CD4-positive, alpha-beta T cell treated with Interleukin-17A for 4 hours (primary cell): ENCODE measurements around the gene NUBPL.
"Not testable (repeated sequence)": the region's sequence is repeated elsewhere in the genome, so short reads cannot be mapped to it uniquely, and the experiment has no call there.

Experiments used
- DNase-seq: peaks from one replicate; pipeline ENCODE4 v3.0.0-alpha.2; 2020; ENCODE audit warnings: mixed read lengths

NUBPL gene

DNA sequence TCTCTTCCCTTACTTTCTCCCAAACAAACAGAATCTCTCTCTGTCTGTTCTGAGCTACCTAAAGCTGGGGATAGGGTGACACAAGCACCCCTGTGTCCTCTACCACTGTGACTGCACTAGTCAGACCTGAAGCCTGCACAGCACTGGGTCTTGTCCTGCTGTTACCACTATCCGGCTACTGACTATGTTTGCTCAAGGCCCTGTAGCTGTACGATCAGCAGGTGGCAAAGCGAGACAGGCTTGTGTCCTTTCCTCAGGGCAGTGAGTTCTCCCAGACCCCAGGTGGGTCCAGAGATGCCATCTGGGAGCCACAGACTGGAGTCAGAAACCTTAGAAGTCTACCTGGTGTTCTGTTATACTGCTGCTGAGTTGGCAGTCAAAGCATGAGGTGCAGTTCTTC lies 116.4 kb downstream of the NUBPL start:
- DNase-seq: no peak

GRCh38 chr14:31678421-31679249 lies 117.4 kb downstream of the NUBPL start:
- no peak for DNase-seq

DNA sequence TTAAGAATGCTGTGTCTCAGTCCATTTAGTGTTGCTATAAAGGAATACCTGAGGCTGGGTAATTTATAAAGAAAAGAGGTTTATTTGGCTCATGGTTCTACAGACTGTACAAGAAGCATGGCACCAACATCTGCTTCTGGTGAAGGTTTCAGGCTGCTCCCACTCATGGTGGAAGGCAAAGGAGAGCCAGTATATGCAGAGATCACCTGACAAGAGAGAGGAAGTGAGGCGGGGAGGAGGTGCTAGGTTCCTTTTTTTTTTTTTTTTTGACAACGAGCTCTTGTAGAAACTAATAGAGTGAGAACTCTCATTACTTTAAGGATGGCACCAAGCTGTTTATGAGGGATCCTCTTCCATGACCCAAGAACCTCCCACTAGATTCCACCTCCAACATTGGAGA lies 121.6 kb downstream of the NUBPL start:
- DNase-seq: no peak

DNA sequence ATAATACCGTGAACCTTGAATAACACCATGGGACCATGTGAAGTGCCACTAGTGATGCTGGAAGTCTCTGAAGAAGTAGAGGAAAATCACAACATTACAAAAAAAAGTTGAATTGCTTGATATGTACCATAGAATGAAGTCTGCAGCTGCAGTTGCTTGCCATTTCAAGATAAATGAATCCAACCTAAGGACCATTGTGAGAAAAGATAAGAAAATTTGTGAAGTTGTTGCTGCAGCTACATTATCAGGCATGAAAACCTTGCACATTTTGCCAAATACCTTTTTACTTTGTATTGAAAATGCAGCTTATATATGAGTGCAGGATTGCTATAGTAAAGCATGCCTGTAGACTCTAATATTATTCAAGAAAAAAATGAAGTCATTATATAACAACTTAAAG lies 126.5 kb downstream of the NUBPL start:
- no peak for DNase-seq

DNA sequence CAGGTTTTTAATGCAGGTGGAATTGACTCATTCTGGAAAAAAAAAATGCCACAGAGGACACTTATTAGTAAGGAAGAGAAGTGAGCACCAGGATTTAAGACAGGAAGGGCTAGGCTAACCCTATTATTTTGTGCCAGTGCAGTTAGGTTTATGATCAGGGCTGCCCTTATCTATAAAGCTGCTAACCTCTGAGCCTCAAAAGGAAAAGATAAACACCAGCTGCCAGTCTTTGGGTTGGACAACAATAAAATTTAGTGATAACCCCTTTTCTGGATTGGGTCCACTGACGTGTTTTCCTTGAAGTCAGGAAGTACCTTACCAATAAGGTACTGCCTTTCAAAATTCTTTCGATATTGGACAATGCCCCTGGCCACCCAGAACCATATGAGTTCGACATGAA lies 128.9 kb downstream of the NUBPL start:
- DNase-seq: no peak

DNA sequence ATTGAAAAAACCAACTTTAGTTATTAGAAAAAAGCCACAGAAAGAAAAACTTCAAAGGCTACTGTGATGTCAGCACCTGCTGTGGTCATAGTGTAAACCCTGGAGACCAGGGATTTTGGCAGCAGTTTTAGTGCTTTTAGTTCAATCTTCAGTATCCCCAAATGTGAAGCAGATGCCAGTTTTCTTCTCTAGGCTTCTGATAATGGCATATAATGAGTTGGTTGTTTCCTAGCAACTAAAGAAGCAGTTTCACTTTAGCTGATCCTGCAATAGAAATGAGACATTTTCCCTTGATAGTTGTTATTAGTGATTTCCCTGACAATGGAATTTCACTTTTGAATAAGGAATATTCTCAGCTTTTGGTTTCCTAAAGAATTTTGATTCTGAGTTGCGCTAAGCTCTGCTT lies 131.2 kb downstream of the NUBPL start:
- no peak for DNase-seq

- DNase-seq: no peak
Measured at GRCh38 chr14:31696378-31696777, 135.2 kb downstream of the NUBPL start.

GRCh38 chr14:31699809-31700208 lies 138.6 kb downstream of the NUBPL start:
- DNase-seq: no peak

DNA sequence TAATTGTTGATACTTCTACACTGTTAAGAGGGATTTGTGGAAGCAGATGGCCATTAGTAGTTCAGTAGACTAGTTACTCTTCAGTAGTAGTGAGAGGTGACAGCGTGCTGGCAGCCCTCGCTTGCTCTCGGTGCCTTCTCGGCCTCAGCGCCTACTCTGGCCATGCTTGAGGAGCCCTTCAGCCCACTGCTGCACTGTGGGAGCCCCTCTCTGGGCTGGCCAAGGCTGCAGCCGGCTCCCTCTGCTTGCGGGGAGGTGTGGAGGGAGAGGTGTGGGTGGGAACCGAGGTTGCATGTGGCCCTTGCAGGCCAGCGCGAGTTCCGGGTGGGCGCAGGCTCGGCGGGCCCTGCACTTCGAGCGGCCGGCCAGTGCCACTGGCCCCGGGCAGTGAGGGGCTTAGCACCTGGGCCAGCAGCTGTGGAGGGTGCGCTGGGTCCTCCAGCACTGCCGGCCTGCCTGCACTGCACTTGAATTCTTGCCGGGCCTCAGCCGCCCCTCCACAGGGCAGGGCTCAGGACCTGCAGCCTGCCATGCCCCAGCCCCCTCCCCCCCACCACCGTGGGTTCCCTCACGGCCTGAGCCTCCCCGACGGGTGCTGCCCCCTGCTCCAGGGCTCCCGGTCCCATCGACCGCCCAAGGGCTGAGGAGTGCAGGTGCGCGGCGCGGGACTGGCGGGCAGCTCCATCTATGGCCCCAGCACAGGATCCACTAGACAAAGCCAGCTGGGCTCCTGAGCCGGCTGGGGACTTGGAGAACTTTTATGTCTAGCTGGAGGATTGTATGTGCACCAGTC lies 139.3 kb downstream of the NUBPL start:
- DNase-seq: no peak

- no peak for DNase-seq
Measured at GRCh38 chr14:31702130-31702529, 140.9 kb downstream of the NUBPL start.

DNA sequence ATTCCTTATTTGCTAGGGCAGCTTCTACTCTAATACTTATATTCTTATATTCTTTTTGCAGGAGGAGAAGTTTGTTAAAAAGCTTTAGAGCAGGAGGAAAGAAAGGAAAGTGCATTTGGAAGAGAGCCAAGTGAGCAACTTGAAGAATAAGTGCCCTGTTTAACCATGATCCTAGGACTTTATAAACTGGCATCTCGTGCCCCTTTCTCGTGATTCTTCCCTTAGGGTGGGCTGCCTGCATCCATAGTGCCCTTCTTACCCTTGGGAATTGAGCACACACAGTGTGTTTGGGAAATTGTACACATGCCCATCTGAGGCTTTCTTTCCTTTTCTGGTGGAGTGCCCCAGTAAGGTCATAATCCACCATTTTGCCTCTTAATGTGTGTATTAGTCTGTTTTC lies 141.9 kb downstream of the NUBPL start:
- DNase-seq: no peak

GRCh38 chr14:31705731-31706130 lies 144.5 kb downstream of the NUBPL start:
- DNase-seq: no peak

- not testable (repeated sequence) for DNase-seq
Measured at GRCh38 chr14:31708661-31709060, 147.5 kb downstream of the NUBPL start.

- no peak for DNase-seq
Measured at GRCh38 chr14:31712244-31713127, 151.3 kb downstream of the NUBPL start.

GRCh38 chr14:31716208-31716607 lies 155.0 kb downstream of the NUBPL start:
- DNase-seq: no peak

DNA sequence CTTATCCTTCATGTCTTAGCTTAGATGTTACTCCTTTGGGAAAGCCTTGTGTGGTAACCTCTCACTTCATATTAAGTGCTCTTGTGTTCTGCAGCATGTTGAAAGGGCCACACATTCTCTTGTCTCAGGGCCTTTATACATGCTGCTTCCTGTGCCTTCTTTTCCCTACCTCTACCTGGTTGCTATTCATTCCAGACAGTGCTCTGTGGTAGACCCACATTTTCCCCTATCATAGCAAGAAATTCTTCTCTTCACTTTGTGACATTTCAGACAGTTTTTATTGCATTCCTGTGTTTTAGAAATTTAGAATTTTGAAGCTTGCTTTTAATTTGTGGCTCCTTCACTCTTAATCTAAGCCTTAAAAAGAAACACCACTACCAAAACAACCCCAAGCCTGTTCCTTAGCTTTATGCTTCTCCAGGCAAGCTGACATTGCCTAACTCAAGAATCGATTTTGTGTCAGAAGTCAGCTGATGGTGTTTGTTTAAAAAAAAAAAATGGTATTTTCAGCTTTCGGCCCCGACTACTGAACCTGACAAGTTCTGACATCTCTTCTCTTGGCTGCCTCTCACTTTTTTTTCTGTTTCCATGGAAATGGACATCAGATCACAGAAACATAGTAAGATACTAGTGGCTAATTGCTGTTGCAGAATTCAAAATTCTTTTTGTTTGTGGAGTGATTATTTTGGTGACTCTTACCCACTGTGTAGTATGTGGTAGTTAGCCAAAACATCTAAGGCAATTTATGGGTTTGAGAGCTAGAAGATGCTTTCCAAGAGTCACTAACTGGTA lies 156.3 kb downstream of the NUBPL start:
- DNase-seq: no peak

- DNase-seq: no peak
Measured at GRCh38 chr14:31718585-31718984, 157.4 kb downstream of the NUBPL start.

DNA sequence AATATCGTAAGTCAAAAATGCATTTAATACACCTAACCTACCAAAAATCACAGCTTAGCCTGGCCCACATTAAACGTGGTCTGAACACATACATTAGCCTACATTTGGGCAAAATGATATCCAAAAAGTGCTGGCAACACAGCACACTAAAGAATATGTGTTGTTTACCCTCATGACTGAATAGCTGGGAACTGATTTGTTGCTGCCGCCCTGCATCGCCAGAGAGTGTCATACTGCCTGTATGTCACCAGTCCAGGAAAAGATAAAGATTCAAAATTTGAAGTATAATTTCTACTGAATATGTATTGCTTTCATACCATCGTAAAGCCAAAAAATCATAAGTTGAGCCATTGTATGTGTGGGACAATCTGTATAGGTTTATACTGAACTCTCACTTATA lies 157.8 kb downstream of the NUBPL start:
- DNase-seq: no peak

- no peak for DNase-seq
Measured at GRCh38 chr14:31726337-31726736, 165.1 kb downstream of the NUBPL start.

GRCh38 chr14:31727797-31728196 lies 166.6 kb downstream of the NUBPL start:
- no peak for DNase-seq

DNA sequence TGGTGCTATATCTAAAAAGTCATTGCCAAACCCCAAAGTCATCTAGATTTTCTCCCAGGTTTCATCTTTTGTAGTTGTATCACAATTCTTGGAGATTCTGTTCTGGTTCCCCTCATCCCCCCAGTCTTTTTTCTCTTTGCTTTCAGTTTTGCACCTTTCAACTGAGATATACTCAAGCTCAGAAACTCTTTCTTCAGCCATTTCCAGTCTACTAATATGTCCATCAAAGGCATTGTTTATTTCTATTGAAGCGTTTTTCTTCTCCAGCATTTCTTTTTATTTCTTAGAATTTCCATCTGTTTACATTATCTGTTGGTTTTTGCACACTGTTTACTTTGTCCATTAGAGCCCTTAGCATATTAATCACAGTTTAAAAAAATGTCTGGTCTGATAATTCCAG lies 179.5 kb downstream of the NUBPL start:
- no peak for DNase-seq

- DNase-seq: no peak
Measured at GRCh38 chr14:31745741-31746140, 184.5 kb downstream of the NUBPL start.
